WERI-Rb-1 (cell line): ENCODE results near the gene EMID1.

ENCODE experiments used
- DNase-seq: peaks from one replicate; pipeline ENCODE4 v3.0.0-alpha.2; 2020
- H3K27ac ChIP-seq: fragments of 250-450 bp; sonication (Bioruptor Pico); 2 replicates; pipeline ENCODE4 v1.5.1; 2020; ENCODE audit warnings: mild to moderate bottlenecking, moderate library complexity
- H3K27me3 ChIP-seq: fragments of 250-450 bp; sonication (Bioruptor Pico); 2 replicates; pipeline ENCODE4 v1.5.1; 2021; ENCODE audit warnings: mild to moderate bottlenecking, low read depth, moderate library complexity; ENCODE audit not compliant: insufficient read depth, severe bottlenecking
- H3K36me3 ChIP-seq: fragments of 250-450 bp; sonication (Bioruptor Pico); 2 replicates; pipeline ENCODE4 v1.5.1; 2020; ENCODE audit warnings: mild to moderate bottlenecking, moderate library complexity
- H3K4me3 ChIP-seq: 2 replicates; pipeline ENCODE4 v1.5.1; 2011; ENCODE audit warnings: low read depth, mild to moderate bottlenecking, control low read depth, low read length
- H3K9me3 ChIP-seq: fragments of 250-450 bp; sonication (Bioruptor Pico); 2 replicates; pipeline ENCODE4 v1.5.1; 2021; ENCODE audit warnings: mild to moderate bottlenecking, moderate library complexity; ENCODE audit not compliant: severe bottlenecking
- TF ChIP-seq, protein P1 (sequence below): IDR thresholded peaks from 2 replicates; pipeline ENCODE4 v1.5.1; 2011; ENCODE audit warnings: low read depth, mild to moderate bottlenecking, control low read depth, inconsistent platforms, low read length

The EMID1 gene

DNA sequence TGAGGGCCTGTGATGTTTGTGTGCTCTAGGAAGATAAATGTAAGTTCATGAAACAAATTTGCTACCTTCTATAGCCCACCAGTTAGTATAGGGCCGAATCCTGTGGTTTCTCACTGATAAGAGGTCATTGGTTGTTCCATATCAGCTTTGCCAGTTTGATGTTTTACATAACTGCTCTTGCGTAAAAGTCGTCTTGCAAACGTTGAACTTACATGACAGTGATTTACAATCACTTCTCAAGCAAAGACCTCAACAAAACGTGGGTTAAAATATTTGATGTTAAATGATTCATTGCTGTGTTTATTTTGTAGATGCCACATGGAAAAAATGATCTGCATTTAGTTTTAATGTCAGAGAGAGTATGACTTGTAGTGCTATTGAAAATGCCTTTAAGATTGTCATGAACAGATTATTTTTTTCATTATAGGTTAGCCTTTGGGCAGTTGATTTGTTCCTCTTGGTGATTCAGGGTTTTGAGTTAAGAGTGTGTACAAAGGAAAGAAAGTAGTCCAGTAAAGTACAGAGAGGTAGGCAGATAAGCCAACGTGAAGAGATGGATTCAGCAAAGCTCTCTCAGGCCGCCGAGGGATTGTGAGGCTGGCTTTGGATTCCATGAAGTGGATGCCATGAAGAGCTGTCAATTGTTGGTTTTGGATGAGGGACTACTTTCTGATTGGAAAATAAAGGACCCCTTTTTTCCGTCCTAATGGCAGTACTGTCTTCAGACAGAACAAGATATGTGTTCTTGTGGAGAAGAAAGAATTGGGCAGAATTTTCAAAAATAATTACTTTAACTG, 65.0 kb downstream of the EMID1 start:
- H3K4me3 ChIP-seq = no peak overlapping the region

GRCh38 chr22:29272624-29273023, 66.9 kb downstream of the EMID1 start:
- Histone ChIP-seq H3K9me3 (no peaks in the 10 kb centered on the region), H3K4me3 (no peak overlapping the region), H3K36me3 (peaks cover 97% of the 10 kb centered on the region), H3K27me3 (no peaks in the 10 kb centered on the region), H3K27ac (no peak overlapping the region)
- DNase-seq = no peak
- TF ChIP-seq, protein P1, sequence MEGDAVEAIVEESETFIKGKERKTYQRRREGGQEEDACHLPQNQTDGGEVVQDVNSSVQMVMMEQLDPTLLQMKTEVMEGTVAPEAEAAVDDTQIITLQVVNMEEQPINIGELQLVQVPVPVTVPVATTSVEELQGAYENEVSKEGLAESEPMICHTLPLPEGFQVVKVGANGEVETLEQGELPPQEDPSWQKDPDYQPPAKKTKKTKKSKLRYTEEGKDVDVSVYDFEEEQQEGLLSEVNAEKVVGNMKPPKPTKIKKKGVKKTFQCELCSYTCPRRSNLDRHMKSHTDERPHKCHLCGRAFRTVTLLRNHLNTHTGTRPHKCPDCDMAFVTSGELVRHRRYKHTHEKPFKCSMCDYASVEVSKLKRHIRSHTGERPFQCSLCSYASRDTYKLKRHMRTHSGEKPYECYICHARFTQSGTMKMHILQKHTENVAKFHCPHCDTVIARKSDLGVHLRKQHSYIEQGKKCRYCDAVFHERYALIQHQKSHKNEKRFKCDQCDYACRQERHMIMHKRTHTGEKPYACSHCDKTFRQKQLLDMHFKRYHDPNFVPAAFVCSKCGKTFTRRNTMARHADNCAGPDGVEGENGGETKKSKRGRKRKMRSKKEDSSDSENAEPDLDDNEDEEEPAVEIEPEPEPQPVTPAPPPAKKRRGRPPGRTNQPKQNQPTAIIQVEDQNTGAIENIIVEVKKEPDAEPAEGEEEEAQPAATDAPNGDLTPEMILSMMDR = no peak

More for the DNA sequence above, 65.0 kb downstream of the EMID1 start:
- TF ChIP-seq, protein P1 = no peak
- Histone ChIP-seq H3K9me3 (no peaks in the 10 kb centered on the region), H3K36me3 (peaks cover 87% of the 10 kb centered on the region), H3K27me3 (no peaks in the 10 kb centered on the region), H3K27ac (no peak overlapping the region)
- no peak for DNase-seq

GRCh38 chr22:29275167-29275566, 69.5 kb downstream of the EMID1 start:
- Histone ChIP-seq H3K27me3 (no peaks in the 10 kb centered on the region), H3K9me3 (no peaks in the 10 kb centered on the region), H3K4me3 (no peak overlapping the region), H3K27ac (no peak overlapping the region), H3K36me3 (peaks cover 100% of the 10 kb centered on the region)
- DNase-seq = no peak
- TF ChIP-seq, protein P1 = no peak

- Histone ChIP-seq H3K27ac (no peak overlapping the region), H3K9me3 (no peaks in the 10 kb centered on the region), H3K36me3 (peaks cover 97% of the 10 kb centered on the region), H3K4me3 (no peak overlapping the region), H3K27me3 (no peaks in the 10 kb centered on the region)
- TF ChIP-seq, protein P1 = no peak
- no peak for DNase-seq
These were observed 70.3 kb downstream of the EMID1 start for GRCh38 chr22:29275819-29276565.

GRCh38 chr22:29277927-29278326, 72.2 kb downstream of the EMID1 start:
- no peak for DNase-seq
- Histone ChIP-seq H3K9me3 (no peaks in the 10 kb centered on the region), H3K27me3 (no peaks in the 10 kb centered on the region), H3K4me3 (no peak overlapping the region), H3K27ac (no peak overlapping the region), H3K36me3 (peaks cover 97% of the 10 kb centered on the region)
- TF ChIP-seq, protein P1 = no peak
